ENCODE data around the gene VPS13D.
A peak's percentile ranks its signal among the peaks of the same experiment; 100 is the strongest.
"Not testable (repeated sequence)": the region's sequence is repeated elsewhere in the genome, so short reads cannot be mapped to it uniquely, and the experiment has no call there.

Gene VPS13D

DNA sequence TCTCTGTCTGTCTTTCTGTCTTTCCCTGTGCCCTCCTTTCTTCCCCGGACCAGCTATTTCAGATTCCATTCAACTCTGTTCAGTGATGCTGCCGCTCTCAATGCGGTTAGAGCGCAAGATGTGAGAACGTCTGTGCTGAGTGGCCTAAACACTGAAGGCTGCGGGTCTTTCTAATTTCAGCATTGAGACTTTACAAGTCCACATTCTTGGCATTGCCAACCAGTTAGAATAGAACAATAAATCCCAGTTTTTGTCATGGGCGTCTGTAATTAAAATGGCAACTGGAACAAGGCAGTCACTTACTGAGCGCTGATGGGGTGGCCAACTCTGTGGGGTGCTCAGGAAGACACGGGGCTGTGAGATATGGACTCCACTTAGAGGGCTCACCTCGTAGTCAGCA, 275.4 kb downstream of the VPS13D start:
- no peak for DNase-seq

GRCh38 chr1:12505639-12506280, 275.9 kb downstream of the VPS13D start:
- no peak for DNase-seq

GRCh38 chr1:12506281-12507280, 276.8 kb downstream of the VPS13D start:
- DNase-seq, result no peak

GRCh38 chr1:12507631-12508030, 277.8 kb downstream of the VPS13D start:
- no peak for DNase-seq

- no peak for DNase-seq
Measured at GRCh38 chr1:12508849-12509248, 279.0 kb downstream of the VPS13D start.

- no peak for DNase-seq
Measured at GRCh38 chr1:12511128-12511484, 281.3 kb downstream of the VPS13D start.

GRCh38 chr1:12511516-12512468, 282.0 kb downstream of the VPS13D start:
- DNase-seq, result no peak

- peak; percentile 49 for DNase-seq
Measured at GRCh38 chr1:12513181-12513580, 283.4 kb downstream of the VPS13D start.

GRCh38 chr1:12514590-12514989, 284.8 kb downstream of the VPS13D start:
- no peak for DNase-seq

DNA sequence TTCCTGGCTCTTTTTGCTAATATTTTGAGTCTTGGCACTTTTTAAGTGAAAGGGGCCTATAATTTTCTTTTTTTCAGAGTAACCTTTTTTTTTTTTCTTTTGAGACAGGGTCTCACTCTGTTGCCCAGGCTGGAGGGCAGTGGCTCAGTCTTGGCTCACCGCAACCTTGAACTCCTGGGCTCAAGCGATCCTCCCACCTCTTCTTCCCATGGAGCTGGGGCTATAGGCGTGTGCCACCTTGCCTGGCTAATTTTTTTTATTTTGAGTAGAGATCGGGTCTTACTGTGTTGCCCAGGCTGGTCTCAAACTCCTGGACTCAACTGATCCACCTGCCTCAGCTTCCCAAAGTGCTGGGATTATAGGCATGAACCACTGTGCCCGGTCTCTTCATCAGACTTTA, 285.4 kb downstream of the VPS13D start:
- no peak for DNase-seq

DNA sequence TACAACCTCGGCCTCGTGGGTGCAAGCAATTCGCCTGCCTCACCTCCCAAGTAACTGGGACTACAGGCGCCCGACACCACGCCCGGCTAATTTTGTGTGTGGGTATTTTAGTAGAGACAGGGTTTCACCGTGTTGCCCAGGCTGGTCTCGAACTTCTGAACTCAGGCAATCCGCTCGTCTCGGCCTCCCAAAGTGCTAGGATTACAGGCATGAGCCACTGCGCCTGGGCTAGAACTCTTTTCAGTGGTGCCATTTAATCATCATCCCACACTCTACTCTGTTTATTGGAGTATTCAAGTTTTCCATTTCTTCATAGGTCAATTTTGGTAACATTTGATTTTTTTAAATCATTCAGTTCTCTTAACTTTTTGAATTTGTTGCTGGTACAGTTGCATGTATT, 286.9 kb downstream of the VPS13D start:
- no peak for DNase-seq

DNA sequence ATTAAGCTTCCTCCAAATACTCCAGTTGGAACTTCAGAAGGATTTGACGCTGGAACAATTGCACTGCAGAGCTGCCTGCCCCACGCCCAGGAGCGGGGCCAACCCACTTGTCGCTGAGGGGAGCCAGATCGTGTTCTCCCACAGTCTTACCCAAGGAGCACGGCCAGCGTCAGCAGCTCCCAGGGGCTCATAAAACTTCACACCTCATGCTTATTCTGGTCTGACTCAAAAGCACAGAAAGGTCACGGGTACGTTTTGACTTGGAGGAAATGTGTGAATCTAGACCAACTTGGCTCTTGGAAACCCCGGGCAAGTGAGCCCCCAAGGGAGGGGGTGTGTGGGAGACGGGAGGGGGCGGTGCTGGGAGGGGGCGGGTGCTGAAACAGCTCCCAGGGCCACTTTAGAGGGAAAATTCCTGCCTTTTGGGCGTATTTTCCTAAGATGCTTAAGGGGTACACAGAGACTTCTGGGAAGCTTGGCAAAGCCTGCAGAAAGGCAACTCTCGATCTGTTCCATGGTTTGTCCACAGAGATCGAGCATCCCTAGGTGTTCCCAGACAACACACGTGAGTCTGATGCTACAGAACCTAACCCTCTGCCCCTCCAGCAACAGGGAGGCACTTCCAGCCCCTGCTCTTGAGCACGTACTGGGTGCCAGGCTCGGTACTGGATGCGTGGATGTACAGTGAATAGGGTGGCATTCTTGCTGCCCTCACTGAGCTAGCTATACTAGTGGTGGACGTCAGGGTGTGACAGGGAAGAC, 289.3 kb downstream of the VPS13D start:
- no peak for DNase-seq

DNA sequence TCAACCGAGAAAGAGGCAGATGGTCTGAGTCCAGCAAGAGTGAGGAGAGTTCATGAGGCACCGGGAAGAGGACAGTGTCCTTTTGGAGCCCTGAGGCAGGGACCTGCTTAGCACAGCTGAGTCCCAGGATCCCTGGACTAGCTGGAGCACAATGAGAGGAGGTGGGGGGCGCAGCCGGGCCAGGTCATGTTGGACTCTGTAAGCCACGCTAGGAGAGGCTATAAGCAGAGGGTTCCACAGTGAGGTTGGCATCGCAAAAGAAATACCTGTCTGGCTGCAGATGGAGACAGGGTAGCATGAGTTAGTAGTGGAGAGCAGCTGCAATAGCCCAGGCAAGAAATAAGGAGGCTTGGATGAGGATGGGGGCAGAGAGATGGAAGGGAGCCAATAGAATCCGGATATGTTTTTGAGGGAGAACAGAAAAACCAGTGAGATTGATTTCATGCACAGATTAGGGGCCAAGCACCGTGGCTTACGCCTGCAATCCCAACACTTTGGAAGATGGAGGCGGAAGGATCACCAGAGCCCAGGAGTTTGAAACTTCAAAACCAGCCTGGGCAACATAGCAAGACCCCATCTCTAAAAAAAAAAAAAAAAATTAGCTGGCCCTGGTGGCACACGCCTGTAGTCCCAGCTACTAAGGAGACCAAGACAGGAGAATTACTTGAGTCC, 290.0 kb downstream of the VPS13D start:
- no peak for DNase-seq

DNA sequence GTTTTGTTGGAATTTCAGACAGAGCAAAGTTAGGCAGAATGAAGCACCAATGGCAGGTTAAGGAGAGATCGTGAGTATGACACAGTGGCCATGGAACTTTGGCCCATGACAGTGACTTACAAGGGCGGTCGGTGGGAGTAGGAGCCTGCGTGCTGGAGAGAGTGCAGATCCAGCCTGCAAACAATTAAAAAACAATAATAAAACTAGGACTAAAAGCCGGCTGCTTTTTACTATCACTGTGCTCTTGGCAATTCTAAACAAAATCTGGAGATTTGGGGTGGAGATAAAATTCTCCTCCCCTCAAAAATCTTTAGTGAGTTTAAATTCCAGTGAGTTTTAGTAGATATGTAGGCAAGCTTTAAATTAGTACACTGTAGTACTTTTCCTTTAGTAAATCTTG, 291.3 kb downstream of the VPS13D start:
- DNase-seq, result no peak

DNA sequence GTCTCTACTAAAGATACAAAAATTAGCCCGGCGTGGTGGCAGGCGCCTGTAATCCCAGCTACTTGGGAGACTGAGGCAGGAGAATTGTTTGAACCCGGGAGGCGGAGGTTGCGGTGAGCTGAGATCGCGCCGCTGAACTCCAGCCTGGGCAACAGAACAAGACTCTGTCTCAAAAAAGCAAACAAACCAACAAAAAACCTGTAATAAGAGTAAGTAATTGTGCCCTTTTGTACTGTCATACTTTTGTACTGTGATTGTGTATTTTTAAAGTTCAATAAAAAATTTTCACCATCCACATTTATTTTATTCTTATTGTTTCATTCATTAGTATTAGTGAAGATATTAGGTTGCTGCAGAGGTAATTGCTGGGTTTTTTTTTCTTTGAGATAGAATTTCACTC, 292.9 kb downstream of the VPS13D start:
- DNase-seq, result not testable (repeated sequence)

DNA sequence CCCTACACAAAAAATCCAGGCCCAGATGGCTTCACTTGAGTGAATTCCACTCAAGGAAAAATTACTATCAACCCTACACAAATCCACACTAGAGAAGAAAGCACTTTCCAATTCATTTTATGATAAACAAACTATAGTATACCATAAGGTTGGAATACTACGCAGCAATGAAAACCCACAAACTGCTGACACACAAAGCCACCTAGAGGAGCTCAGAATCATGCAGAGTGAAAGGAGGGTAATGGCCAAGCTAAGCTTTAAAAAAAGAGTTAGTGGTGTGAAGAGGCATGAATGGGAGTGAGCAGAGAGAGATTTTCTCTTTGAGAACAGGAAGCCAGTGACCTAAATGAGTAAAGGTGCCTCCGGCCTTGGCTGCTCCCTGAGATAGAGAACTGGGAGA, 294.4 kb downstream of the VPS13D start:
- no peak for DNase-seq

GRCh38 chr1:12525311-12526181, 295.7 kb downstream of the VPS13D start:
- no peak for DNase-seq

- no peak for DNase-seq
Measured at GRCh38 chr1:12527564-12527963, 297.7 kb downstream of the VPS13D start.

- DNase-seq, result peak; percentile 30
Measured at GRCh38 chr1:12528021-12528852, 298.4 kb downstream of the VPS13D start.
